Middle frontal gyrus (tissue), 1 donor: ENCODE measurements around the gene TTC7B.

Experiments used
- DNase-seq: peaks from one replicate; pipeline ENCODE4 v3.0.0-alpha.2; 2015; ENCODE audit warnings: low spot score; ENCODE audit errors: extremely low spot score

TTC7B gene

GRCh38 chr14:90649557-90650135 lies 166.6 kb downstream of the TTC7B start:
- no peak for DNase-seq

- no peak for DNase-seq
These were observed 167.1 kb downstream of the TTC7B start for GRCh38 chr14:90649083-90649482.

GRCh38 chr14:90648421-90648820 lies 167.8 kb downstream of the TTC7B start:
- DNase-seq: no peak

GRCh38 chr14:90647473-90648005 lies 168.7 kb downstream of the TTC7B start:
- no peak for DNase-seq

- no peak for DNase-seq
These were observed 170.3 kb downstream of the TTC7B start for GRCh38 chr14:90645842-90646443.

GRCh38 chr14:90644882-90645281 lies 171.3 kb downstream of the TTC7B start:
- DNase-seq: no peak

- no peak for DNase-seq
These were observed 172.1 kb downstream of the TTC7B start for GRCh38 chr14:90643982-90644670.

- no peak for DNase-seq
These were observed 173.9 kb downstream of the TTC7B start for GRCh38 chr14:90642244-90642717.

- DNase-seq: no peak
These were observed 174.5 kb downstream of the TTC7B start for GRCh38 chr14:90641615-90642243.

- DNase-seq: no peak
These were observed 175.1 kb downstream of the TTC7B start for GRCh38 chr14:90641168-90641567.

GRCh38 chr14:90639641-90640040 lies 176.6 kb downstream of the TTC7B start:
- DNase-seq: no peak

- no peak for DNase-seq
These were observed 183.4 kb downstream of the TTC7B start for GRCh38 chr14:90632871-90633270.

GRCh38 chr14:90632451-90632850 lies 183.8 kb downstream of the TTC7B start:
- no peak for DNase-seq

- no peak for DNase-seq
These were observed 185.9 kb downstream of the TTC7B start for GRCh38 chr14:90630171-90630806.

GRCh38 chr14:90629471-90629870 lies 186.8 kb downstream of the TTC7B start:
- DNase-seq: no peak

- no peak for DNase-seq
These were observed 187.4 kb downstream of the TTC7B start for GRCh38 chr14:90628825-90629224.

- DNase-seq: no peak
These were observed 188.8 kb downstream of the TTC7B start for GRCh38 chr14:90627478-90627877.

GRCh38 chr14:90626550-90626949 lies 189.7 kb downstream of the TTC7B start:
- no peak for DNase-seq

GRCh38 chr14:90625445-90625844 lies 190.8 kb downstream of the TTC7B start:
- no peak for DNase-seq

GRCh38 chr14:90624732-90625400 lies 191.4 kb downstream of the TTC7B start:
- DNase-seq: no peak

GRCh38 chr14:90624227-90624626 lies 192.0 kb downstream of the TTC7B start:
- no peak for DNase-seq
